ENCODE results near the gene HDAC2.
"Not testable (repeated sequence)": the region's sequence is repeated elsewhere in the genome, so short reads cannot be mapped to it uniquely, and the experiment has no call there.

Gene HDAC2

DNA sequence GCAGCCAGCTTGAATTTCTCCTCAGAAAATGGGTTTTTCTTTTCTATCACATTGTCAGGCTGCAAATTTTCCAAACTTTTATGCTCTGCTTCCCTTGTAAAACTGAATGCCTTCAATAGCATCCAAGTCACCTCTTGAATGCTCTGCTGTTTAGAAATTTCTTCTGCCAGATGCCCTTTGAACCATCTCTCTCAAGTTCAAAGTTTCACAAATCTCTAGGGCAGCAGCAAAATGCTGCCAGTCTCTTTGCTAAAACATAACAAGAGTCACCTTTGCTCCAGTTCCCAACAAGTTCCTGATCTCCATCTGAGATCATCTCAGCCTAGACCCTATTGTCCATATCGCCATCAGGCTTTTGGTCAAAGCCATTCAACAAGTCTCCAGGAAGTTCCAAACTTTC is 60.7 kb downstream of the HDAC2 start:
- DNase-seq (ENCODE audit: low read depth in 2 of 2) = not testable (repeated sequence)

DNA sequence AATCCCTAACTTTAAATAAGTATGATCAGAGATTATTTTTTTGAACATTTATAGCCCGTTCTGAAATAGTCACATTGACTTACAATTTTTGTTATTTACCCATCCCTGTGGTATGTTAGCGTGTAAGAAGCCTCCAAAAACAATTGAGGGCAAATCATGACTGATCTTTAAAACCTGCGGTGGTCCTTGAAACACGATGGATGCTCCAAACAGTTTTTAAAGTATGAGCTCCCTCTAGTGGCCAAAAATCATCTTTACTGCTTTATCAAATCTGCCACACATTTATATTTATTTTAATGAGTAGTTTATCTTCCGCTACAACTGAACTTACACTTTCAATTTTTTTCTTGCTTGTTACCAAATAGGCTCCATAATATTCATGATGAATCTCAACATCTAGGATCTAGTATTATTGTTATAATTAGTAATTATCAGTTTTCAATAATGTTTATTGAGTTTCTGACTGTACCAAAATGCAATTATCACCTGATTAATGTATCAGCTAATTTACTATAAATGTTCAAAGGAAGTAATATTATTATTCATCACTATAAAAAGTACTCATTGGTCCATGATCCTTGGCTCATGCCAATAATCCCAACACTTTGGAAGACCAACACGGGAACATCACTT is 61.6 kb downstream of the HDAC2 start:
- DNase-seq (ENCODE audit: low read depth in 2 of 2) = peak in 1 of 2 donors; percentile 21

GRCh38 chr6:113908801-113909200 is 62.1 kb downstream of the HDAC2 start:
- no peak for DNase-seq (ENCODE audit: low read depth in 2 of 2)

GRCh38 chr6:113907102-113907815 is 63.7 kb downstream of the HDAC2 start:
- DNase-seq (ENCODE audit: low read depth in 2 of 2) = no peak

GRCh38 chr6:113903666-113904330 is 67.2 kb downstream of the HDAC2 start:
- DNase-seq (ENCODE audit: low read depth in 2 of 2) = no peak

GRCh38 chr6:113901482-113901881 is 69.5 kb downstream of the HDAC2 start:
- DNase-seq (ENCODE audit: low read depth in 2 of 2) = no peak

DNA sequence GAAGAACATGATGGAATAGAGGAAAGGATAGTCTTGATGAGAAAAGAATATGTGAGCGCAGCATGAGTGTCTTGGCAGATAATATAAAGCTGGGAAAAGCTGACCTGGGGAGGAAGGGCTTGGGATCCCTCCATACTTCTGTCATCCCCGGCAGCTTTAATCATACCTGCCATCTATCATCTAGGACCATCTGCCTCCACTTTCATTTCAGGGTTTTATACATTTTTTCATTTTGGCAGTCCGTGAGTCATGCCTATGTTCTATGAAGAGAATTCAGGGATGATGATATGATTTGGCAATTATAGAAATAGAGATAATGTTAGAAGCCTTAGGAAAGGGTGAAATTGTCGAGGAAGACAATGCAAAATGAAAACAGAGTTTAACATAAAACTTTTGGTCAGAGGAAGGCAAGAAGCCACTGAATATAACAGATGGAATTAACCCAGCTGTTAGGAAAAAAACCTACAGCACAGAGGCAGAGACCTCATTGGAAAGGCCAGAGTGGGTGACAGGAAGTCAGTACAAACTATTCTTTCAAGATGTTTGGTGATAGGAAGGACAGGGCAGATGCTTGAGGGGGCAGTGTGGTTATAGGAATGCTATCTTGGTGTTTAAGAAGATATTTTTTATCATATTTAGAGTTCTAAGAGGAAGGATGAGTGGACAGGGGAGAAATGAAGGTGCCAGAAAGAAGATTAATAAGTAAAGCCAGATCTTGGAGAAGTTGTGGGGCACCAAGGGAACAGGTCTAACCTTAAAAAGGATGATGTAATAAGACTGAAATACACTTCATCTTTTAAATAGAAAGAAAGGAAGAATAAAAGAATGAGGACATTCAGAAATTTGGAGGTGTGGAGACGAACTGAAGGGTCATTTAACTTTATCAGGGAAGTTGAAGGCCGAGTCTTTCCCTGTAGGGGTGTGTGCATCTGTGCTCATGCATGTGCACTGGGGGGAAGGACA is 76.0 kb downstream of the HDAC2 start:
- DNase-seq (ENCODE audit: low read depth in 2 of 2) = no peak

DNA sequence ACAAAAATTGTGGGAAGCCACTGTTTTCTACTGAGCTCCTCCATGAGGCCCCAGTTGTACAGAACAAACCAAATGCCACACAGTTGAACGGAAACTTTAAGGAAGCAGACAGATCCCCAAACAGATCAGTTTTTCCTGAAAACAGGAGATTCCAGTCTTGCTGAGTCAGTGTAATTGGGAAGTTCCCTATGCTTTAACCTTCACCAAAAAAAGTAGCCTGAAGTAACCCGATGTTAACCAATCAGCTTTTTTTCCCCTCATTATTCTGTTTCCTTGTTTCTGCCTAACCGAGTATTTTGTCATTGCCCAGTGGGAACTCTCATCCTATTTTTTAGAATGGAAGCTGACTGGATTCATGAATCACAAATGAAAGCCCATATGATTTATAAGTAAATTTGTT is 77.1 kb downstream of the HDAC2 start:
- DNase-seq (ENCODE audit: low read depth in 2 of 2) = no peak

GRCh38 chr6:113893451-113893850 is 77.5 kb downstream of the HDAC2 start:
- DNase-seq (ENCODE audit: low read depth in 2 of 2) = no peak

GRCh38 chr6:113888956-113889630 is 81.9 kb downstream of the HDAC2 start:
- no peak for DNase-seq (ENCODE audit: low read depth in 2 of 2)

- DNase-seq (ENCODE audit: low read depth in 2 of 2) = no peak
These were observed 82.5 kb downstream of the HDAC2 start for GRCh38 chr6:113888493-113888892.

GRCh38 chr6:113886512-113886911 is 84.4 kb downstream of the HDAC2 start:
- DNase-seq (ENCODE audit: low read depth in 2 of 2) = no peak

- no peak for DNase-seq (ENCODE audit: low read depth in 2 of 2)
These were observed 86.9 kb downstream of the HDAC2 start for GRCh38 chr6:113884011-113884410.
